GM23248 (cell line): Measurements from ENCODE around the gene GAMT.

Experiments
- EZH2 ChIP-seq: fragments of 200-600 bp; sonication (generic); IDR thresholded peaks from 2 replicates; pipeline ENCODE4 v1.6.1; 2018; ENCODE audit warnings: antibody characterized with exemption, mild to moderate bottlenecking; ENCODE audit not compliant: insufficient read depth, poor library complexity, severe bottlenecking
- EZH2phosphoT487 ChIP-seq: fragments of 200-600 bp; sonication (generic); IDR thresholded peaks from 2 replicates; pipeline ENCODE4 v1.6.1; 2018; ENCODE audit warnings: antibody characterized with exemption, moderate library complexity, mild to moderate bottlenecking, low read depth; ENCODE audit not compliant: insufficient read depth

DNA sequence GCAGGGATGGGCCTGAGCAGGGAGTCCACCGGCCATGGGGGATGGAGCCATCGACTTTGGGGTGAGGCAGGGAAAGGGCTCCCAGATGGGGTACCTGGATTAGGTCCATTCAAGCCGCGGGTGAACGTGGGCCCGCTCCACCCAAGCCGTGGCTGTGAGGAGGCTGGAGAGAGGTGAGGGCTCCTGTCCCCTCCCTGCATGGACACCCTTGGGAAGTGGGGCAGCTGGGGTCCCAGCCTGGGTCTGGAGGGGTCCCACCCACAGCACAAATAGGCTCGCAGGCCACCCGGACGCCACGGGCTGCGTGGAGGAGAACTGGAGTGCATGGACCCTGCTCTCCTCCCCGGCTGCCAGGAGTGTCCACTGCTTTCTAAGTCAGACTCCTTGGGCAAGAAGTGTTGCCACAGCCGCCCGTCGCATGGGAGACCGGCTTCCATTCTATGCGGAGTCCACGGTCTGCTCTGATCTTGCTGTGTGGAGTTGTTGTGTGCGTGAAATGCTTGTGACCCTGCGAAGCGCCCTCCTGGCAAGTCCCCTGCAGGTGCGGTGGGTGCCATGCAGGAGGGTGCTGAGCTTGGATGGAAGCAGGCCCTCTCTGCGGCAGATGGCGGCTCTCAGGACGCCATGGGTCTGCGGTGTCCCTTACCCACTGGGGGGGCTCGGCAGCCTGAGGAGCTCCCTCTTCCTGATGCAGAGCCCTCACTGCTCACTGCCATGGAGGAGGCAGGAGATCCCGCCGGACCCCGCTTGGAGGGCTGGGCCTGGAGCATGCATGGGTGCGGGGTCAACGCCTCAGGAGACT, 8.1 kb upstream of the GAMT start:
- TF ChIP-seq EZH2, result no peak
- no peak for TF ChIP-seq EZH2phosphoT487
